C4-2B (cell line): ENCODE results near the gene GLRB.

ENCODE experiments used
- CTCF ChIP-seq: fragments of 450-650 bp; conservative IDR thresholded peaks from 2 replicates; pipeline ENCODE4 v1.5.1; 2017; ENCODE audit warnings: mild to moderate bottlenecking
- ZFX ChIP-seq: fragments of 450-650 bp; IDR thresholded peaks from 2 replicates; pipeline ENCODE4 v1.6.1; 2017

GRCh38 chr4:157115613-157116335, 39.8 kb downstream of the GLRB start:
- no peak for TF ChIP-seq CTCF
- no peak for TF ChIP-seq ZFX
